Ramos (cell line): ENCODE data around the gene CMTM8.

Source experiments
- in situ Hi-C: fragments of 300-500 bp; cut with MboI; formaldehyde crosslinking; loops from one replicate; pipeline ENCODE4 v1.14.3; 2022; ENCODE audit warnings: low sequenced_read_pairs; ENCODE audit not compliant: unreplicated experiment

Gene CMTM8

GRCh38 chr3:32401126-32401525 is 162.6 kb downstream of the CMTM8 start:
- in situ Hi-C loops, result loop anchor here (25.0 kb wide), 1 partner anchor 439 kb away; no protein-coding TSS in a partner anchor

GRCh38 chr3:32401556-32402081 is 163.1 kb downstream of the CMTM8 start:
- in situ Hi-C loops, result loop anchor here (25.0 kb wide), 1 partner anchor 439 kb away; no protein-coding TSS in a partner anchor

- in situ Hi-C loops, result loop anchor here (25.0 kb wide), 1 partner anchor 441 kb away; no protein-coding TSS in a partner anchor
Measured at GRCh38 chr3:32403663-32404062, 165.2 kb downstream of the CMTM8 start.

GRCh38 chr3:32404714-32405113 is 166.2 kb downstream of the CMTM8 start:
- in situ Hi-C loops, result loop anchor here (25.0 kb wide), 1 partner anchor 442 kb away; no protein-coding TSS in a partner anchor

GRCh38 chr3:32405155-32405554 is 166.7 kb downstream of the CMTM8 start:
- in situ Hi-C loops, result loop anchor here (25.0 kb wide), 1 partner anchor 443 kb away; no protein-coding TSS in a partner anchor

GRCh38 chr3:32405711-32406323 is 167.3 kb downstream of the CMTM8 start:
- in situ Hi-C loops, result loop anchor here (25.0 kb wide), 1 partner anchor 444 kb away; no protein-coding TSS in a partner anchor

GRCh38 chr3:32406486-32407408 is 168.3 kb downstream of the CMTM8 start:
- in situ Hi-C loops, result loop anchor here (25.0 kb wide), 1 partner anchor 444 kb away; no protein-coding TSS in a partner anchor

GRCh38 chr3:32410367-32411246 is 172.1 kb downstream of the CMTM8 start:
- in situ Hi-C loops, result loop anchor here (25.0 kb wide), 1 partner anchor 448 kb away; no protein-coding TSS in a partner anchor

GRCh38 chr3:32411442-32411841 is 173.0 kb downstream of the CMTM8 start:
- in situ Hi-C loops, result loop anchor here (25.0 kb wide), 1 partner anchor 449 kb away; no protein-coding TSS in a partner anchor

GRCh38 chr3:32412887-32413286 is 174.4 kb downstream of the CMTM8 start:
- in situ Hi-C loops, result loop anchor here (25.0 kb wide), 1 partner anchor 451 kb away; no protein-coding TSS in a partner anchor

- in situ Hi-C loops, result loop anchor here (25.0 kb wide), 1 partner anchor 452 kb away; no protein-coding TSS in a partner anchor
Measured at GRCh38 chr3:32413845-32414521, 175.5 kb downstream of the CMTM8 start.

- in situ Hi-C loops, result loop anchor here (25.0 kb wide), 1 partner anchor 452 kb away; no protein-coding TSS in a partner anchor
Measured at GRCh38 chr3:32414522-32415202, 176.2 kb downstream of the CMTM8 start.

GRCh38 chr3:32419742-32420125 is 181.3 kb downstream of the CMTM8 start:
- in situ Hi-C loops, result loop anchor here (25.0 kb wide), 1 partner anchor 457 kb away; no protein-coding TSS in a partner anchor
